GM13977 (cell line): ENCODE results near the gene DTNB.

Source experiments
- DNase-seq: peaks from one replicate; pipeline ENCODE4 v3.0.0; 2012; ENCODE audit warnings: low spot score
- CTCF ChIP-seq: IDR thresholded peaks from 2 replicates; pipeline ENCODE4 v1.5.1; 2012; ENCODE audit warnings: mild to moderate bottlenecking, control low read depth; ENCODE audit not compliant: insufficient read depth; ENCODE audit errors: extremely low read depth, missing control alignments
- in situ Hi-C: fragments of 300-500 bp; cut with MboI; formaldehyde crosslinking; loops from one replicate; pipeline ENCODE4 v1.12.0; 2022; ENCODE audit warnings: low sequenced_read_pairs, low pct_unique_long_range_greater_than_20kb, mixed read lengths, inconsistent platforms; ENCODE audit not compliant: unreplicated experiment

The DTNB gene

GRCh38 chr2:25685741-25686140 lies 12.4 kb upstream of the DTNB start:
- in situ Hi-C loops = no loop called here
- no peak for DNase-seq
- no peak for TF ChIP-seq CTCF

- no peak for DNase-seq
- TF ChIP-seq CTCF = no peak
- in situ Hi-C loops = no loop called here
Observed at GRCh38 chr2:25684577-25685473, 11.4 kb upstream of the DTNB start.

- TF ChIP-seq CTCF = no peak
- no peak for DNase-seq
- in situ Hi-C loops = no loop called here
Observed at GRCh38 chr2:25682082-25682481, 8.7 kb upstream of the DTNB start.

GRCh38 chr2:25677877-25678276 lies 4.5 kb upstream of the DTNB start:
- DNase-seq = no peak
- in situ Hi-C loops = no loop called here
- TF ChIP-seq CTCF = no peak

- TF ChIP-seq CTCF = no peak
- in situ Hi-C loops = no loop called here
- DNase-seq = no peak
Observed at GRCh38 chr2:25674077-25674362, 643 bp upstream of the DTNB start.

GRCh38 chr2:25672494-25673299 lies 680 bp downstream of the DTNB start:
- in situ Hi-C loops = no loop called here

More at GRCh38 chr2:25672494-25673299, 680 bp downstream of the DTNB start:
- DNase-seq = peak; percentile 81
- no peak for TF ChIP-seq CTCF
